SK-N-SH (cell line): Measurements from ENCODE around the gene CCDC102B. TPM values are rescaled to one million over a fixed set of nuclear protein-coding genes. Genes with fewer than 3 reads are reported as not detected.

Experiments
- CTCF ChIA-PET: fragments of 300-600, 350-600 bp; formaldehyde crosslinking; extraction: SDS; loops from one replicate; lab custom pipeline; 2021; lab: Yijun Ruan, JAX
- POLR2A ChIA-PET: fragments of 350-600 bp; sonication (Branson Sonifier 250); formaldehyde crosslinking; extraction: SDS; loops from one replicate; lab custom pipeline; 2020; ENCODE audit warnings: antibody characterized with exemption, inconsistent platforms; lab: Yijun Ruan, JAX
- DNase-seq: peaks from one replicate; pipeline ENCODE4 v3.0.0; 2012
- H2AFZ ChIP-seq: fragments of 200-600 bp; sonication (generic); 2 replicates; pipeline ENCODE4 v1.8.1; 2016; ENCODE audit warnings: antibody characterized with exemption, mild to moderate bottlenecking, low read depth
- H3F3A ChIP-seq: fragments of 200-600 bp; sonication (generic); replicated peaks from 2 replicates; pipeline ENCODE3; 2016; ENCODE audit warnings: antibody characterized with exemption, mild to moderate bottlenecking; ENCODE audit not compliant: insufficient read depth
- H3K27ac ChIP-seq, 2 experiments: fragments of 200-500 bp in 1 of 2; fragments of 200-600 bp in 1 of 2; sonication (Bioruptor generic) in 1 of 2; sonication (generic), shearing (Covaris generic) in 1 of 2; 2 replicates each; pipeline versions ENCODE4 v1.5.1 to v1.6.1; 2014 to 2016; ENCODE audit warnings: low read depth in 2 of 2, inconsistent platforms in 1 of 2, low read length in 1 of 2, mild to moderate bottlenecking in 1 of 2, mixed read lengths in 1 of 2
- H3K27me3 ChIP-seq: fragments of 200-600 bp; sonication (generic), shearing (Covaris generic); 2 replicates; pipeline ENCODE4 v1.6.1; 2016; ENCODE audit warnings: mixed run types; ENCODE audit not compliant: insufficient read depth
- H3K36me3 ChIP-seq, 2 experiments: fragments of 200-500 bp in 1 of 2; fragments of 200-600 bp in 1 of 2; sonication (Bioruptor generic) in 1 of 2; sonication (generic) in 1 of 2; replicated peaks in 1 of 2; 2 replicates each; pipeline versions ENCODE3 to v1.5.1; 2014 to 2016; ENCODE audit warnings: low read length in 1 of 2, mild to moderate bottlenecking in 1 of 2; ENCODE audit not compliant: insufficient read depth in 2 of 2, control insufficient read depth in 1 of 2
- H3K4me1 ChIP-seq, 2 experiments: fragments of 200-500 bp in 1 of 2; fragments of 200-600 bp in 1 of 2; sonication (Bioruptor generic) in 1 of 2; sonication (generic), shearing (Covaris generic) in 1 of 2; 2 replicates each; pipeline versions ENCODE4 v1.5.1 to v1.6.1; 2014 to 2016; ENCODE audit warnings: low read depth in 1 of 2, low read length in 1 of 2, mixed run types in 1 of 2; ENCODE audit not compliant: insufficient read depth in 2 of 2, control insufficient read depth in 1 of 2
- H3K4me2 ChIP-seq: fragments of 200-600 bp; sonication (generic), shearing (Covaris generic); 2 replicates; pipeline ENCODE4 v1.6.1; 2017; ENCODE audit warnings: mixed run types
- H3K4me3 ChIP-seq, 2 experiments: fragments of 200-500 bp in 1 of 2; fragments of 200-600 bp in 1 of 2; sonication (Bioruptor generic) in 1 of 2; sonication (generic), shearing (Covaris generic) in 1 of 2; 2 replicates each; pipeline versions ENCODE4 v1.5.1 to v1.8.1; 2014 to 2016; ENCODE audit warnings: low read depth in 2 of 2, inconsistent platforms in 1 of 2, low read length in 1 of 2, mild to moderate bottlenecking in 1 of 2, mixed read lengths in 1 of 2, moderate library complexity in 1 of 2
- H3K79me2 ChIP-seq: fragments of 200-600 bp; sonication (generic); 2 replicates; pipeline ENCODE4 v1.8.1; 2017; ENCODE audit warnings: mild to moderate bottlenecking; ENCODE audit not compliant: insufficient read depth
- H3K9ac ChIP-seq: fragments of 200-600 bp; sonication (generic); 2 replicates; pipeline ENCODE4 v1.6.1; 2017; ENCODE audit warnings: mixed run types
- H3K9me2 ChIP-seq: fragments of 200-600 bp; sonication (generic); 2 replicates; pipeline ENCODE4 v1.6.1; 2017; ENCODE audit warnings: mixed run types
- H3K9me3 ChIP-seq: fragments of 200-600 bp; sonication (generic); 2 replicates; pipeline ENCODE4 v1.6.1; 2017; ENCODE audit warnings: mixed run types, mild to moderate bottlenecking, moderate library complexity
- H4K20me1 ChIP-seq: fragments of 200-600 bp; sonication (generic); 2 replicates; pipeline ENCODE4 v1.6.1; 2017; ENCODE audit warnings: mild to moderate bottlenecking, mixed run types; ENCODE audit not compliant: insufficient read depth
- CHD2 ChIP-seq: fragments of 150-350 bp; IDR thresholded peaks from 2 replicates; pipeline ENCODE4 v1.6.1; 2018; ENCODE audit warnings: low read length; ENCODE audit not compliant: partially characterized antibody
- ELF1 ChIP-seq: IDR thresholded peaks from 2 replicates; pipeline ENCODE4 v1.4.0; 2012
- EP300 ChIP-seq, 2 experiments: IDR thresholded peaks; 2 replicates each; pipeline versions ENCODE4 v1.4.0 to v1.6.1; 2012; ENCODE audit warnings: borderline replicate concordance in 1 of 2, low read depth in 1 of 2, low read length in 1 of 2
- FOXJ3 ChIP-seq: sonication (generic); formaldehyde crosslinking; IDR thresholded peaks from 2 replicates; pipeline ENCODE4 v1.5.1; 2020; ENCODE audit warnings: mild to moderate bottlenecking, missing genetic modification reagents
- FOXM1 ChIP-seq: IDR thresholded peaks from 2 replicates; pipeline ENCODE4 v1.4.0; 2012; ENCODE audit warnings: low read depth, mild to moderate bottlenecking
- GATA2 ChIP-seq: sonication (generic); formaldehyde crosslinking; IDR thresholded peaks from 2 replicates; pipeline ENCODE4 v1.5.0; 2020; ENCODE audit warnings: mild to moderate bottlenecking, missing genetic modification reagents
- IRF3 ChIP-seq: fragments of 150-350 bp; IDR thresholded peaks from 2 replicates; pipeline ENCODE4 v1.6.1; 2016; ENCODE audit warnings: mild to moderate bottlenecking, low read depth, low read length
- NFIC ChIP-seq: IDR thresholded peaks from 2 replicates; pipeline ENCODE4 v1.4.0; 2012; ENCODE audit warnings: borderline replicate concordance
- RAD21 ChIP-seq: IDR thresholded peaks from 2 replicates; pipeline ENCODE4 v1.6.1; 2012; ENCODE audit warnings: mild to moderate bottlenecking, low read length
- RXRA ChIP-seq: IDR thresholded peaks from 2 replicates; pipeline ENCODE4 v1.4.0; 2012; ENCODE audit warnings: low read depth, mild to moderate bottlenecking, borderline replicate concordance
- TAF1 ChIP-seq: IDR thresholded peaks from 2 replicates; pipeline ENCODE4 v1.6.1; 2012; ENCODE audit warnings: low read depth, mild to moderate bottlenecking, low read length, moderate library complexity, borderline replicate concordance
- YY1 ChIP-seq: IDR thresholded peaks from 2 replicates; pipeline ENCODE4 v1.4.0; 2012; ENCODE audit warnings: low read depth, mild to moderate bottlenecking
- ZBTB33 ChIP-seq: IDR thresholded peaks from 2 replicates; pipeline ENCODE4 v1.4.0; 2012; ENCODE audit warnings: low read depth, borderline replicate concordance
- WGBS: methylation state at CpG from one replicate; pipeline ENCODE4 v1.1.6; 2017; ENCODE audit warnings: low lambda C conversion rate; 5-methylcytosine and 5-hydroxymethylcytosine counted together
- polyA plus RNA-seq, 3 experiments: library from polyadenylated mRNA; depleted of rRNA; stranded (reverse); fragments of >200 nt; gene quantifications; 2 replicates each; pipeline ENCODE4 v1.2.3, GENCODE V29; 2012

Gene CCDC102B
- polyA plus RNA-seq, 1 of the 3 experiments (the other 2 are of a cell fraction), result 2.0 TPM

- Histone ChIP-seq H3F3A (no peaks in the 10 kb centered on the region), H3K36me3 (no peaks in the 10 kb centered on the region), H3K4me2 (no peak overlapping the region), H3K9me3 (no peaks in the 10 kb centered on the region), H3K9ac (no peak overlapping the region), H4K20me1 (no peaks in the 10 kb centered on the region), H2AFZ (no peak overlapping the region), H3K4me1 (no peaks in the 10 kb centered on the region), H3K27me3 (no peaks in the 10 kb centered on the region), H3K4me3 (no peak overlapping the region), H3K79me2 (no peaks in the 10 kb centered on the region), H3K27ac (no peak overlapping the region), H3K9me2 (no peaks in the 10 kb centered on the region)
- POLR2A ChIA-PET, result no interaction called here
- no peak for TF ChIP-seq TAF1
- TF ChIP-seq NFIC, result no peak
- no peak for TF ChIP-seq IRF3
- TF ChIP-seq RAD21, result no peak
- no peak for TF ChIP-seq FOXM1
- no peak for TF ChIP-seq YY1
- TF ChIP-seq ELF1, result no peak
- TF ChIP-seq EP300 (IDR thresholded peaks at IDR 0.05; ENCODE audit: borderline replicate concordance in 1 of 2, low read depth in 1 of 2, low read length in 1 of 2), result no peak
- TF ChIP-seq FOXJ3, result no peak
- no peak for TF ChIP-seq ZBTB33
- CTCF ChIA-PET, result interaction anchor here (0.6 kb wide), 1 partner anchor 13 kb away, joined by 3 read pairs; no protein-coding TSS in a partner anchor
- WGBS, result 0% methylated on average over 1 of the region's 1 CpG
- DNase-seq, result no peak
These were observed 269.2 kb downstream of the CCDC102B start for GRCh38 chr18:69067048-69067447.

GRCh38 chr18:69071680-69072079 lies 273.8 kb downstream of the CCDC102B start:
- no peaks in the 10 kb centered on the region for H3F3A ChIP-seq
- H3K27me3 ChIP-seq, result no peaks in the 10 kb centered on the region
- 90% methylated on average over 3 of the region's 3 CpGs for WGBS
- no peak for TF ChIP-seq GATA2 (CRISPR knock-in tag)
- TF ChIP-seq CHD2, result no peak
- no peak for TF ChIP-seq FOXJ3
- no peak for TF ChIP-seq RXRA
- POLR2A ChIA-PET, result no interaction called here
- no peak overlapping the region for H2AFZ ChIP-seq
- H3K4me3 ChIP-seq, result no peak overlapping the region
- H3K79me2 ChIP-seq, result no peaks in the 10 kb centered on the region
- H3K9me3 ChIP-seq, result no peaks in the 10 kb centered on the region
- CTCF ChIA-PET, result no interaction called here
- H3K4me1 ChIP-seq, result no peaks in the 10 kb centered on the region
- DNase-seq, result no peak
- H3K9me2 ChIP-seq, result no peaks in the 10 kb centered on the region; the same call in 1 of the 2 replicates
- no peak overlapping the region for H3K9ac ChIP-seq
- H3K4me2 ChIP-seq, result no peak overlapping the region
- H3K36me3 ChIP-seq, result no peaks in the 10 kb centered on the region
- no peaks in the 10 kb centered on the region for H4K20me1 ChIP-seq
- H3K27ac ChIP-seq, result no peak overlapping the region
